Measurements from ENCODE around the gene TBC1D32.

TBC1D32 gene

DNA sequence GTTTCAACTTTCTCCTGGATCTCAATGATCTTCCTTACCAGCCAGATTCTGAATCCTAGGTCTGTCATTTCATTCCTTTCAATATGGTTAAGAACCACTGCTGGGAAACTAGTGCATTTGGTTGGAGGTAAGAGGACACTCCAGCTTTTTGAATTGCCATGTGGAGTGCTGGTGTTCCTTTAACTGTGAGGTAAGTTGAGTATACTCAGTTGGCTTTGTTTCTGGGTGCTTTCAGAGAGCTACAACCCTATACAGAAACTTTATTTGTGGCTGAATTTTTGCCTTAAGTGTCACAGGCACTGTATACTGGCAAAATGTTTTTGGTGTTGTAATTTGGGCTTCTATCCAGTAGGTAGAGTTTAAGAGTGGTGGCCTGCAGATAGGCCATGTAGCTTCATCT lies 175.8 kb downstream of the TBC1D32 start:
- Histone ChIP-seq H3K27me3 (ENCODE audit: control insufficient read depth in 5 of 5, insufficient read depth in 4 of 5, low read length in 5 of 5) (no peaks in the 10 kb centered on the region), H3K9me3 (ENCODE audit: control insufficient read depth in 5 of 5, low read length in 5 of 5) (peaks cover 0 to 10% (median 0%) of the 10 kb centered on the region in 5 donors), H3K27ac (ENCODE audit: low read depth, low read length) (no peak overlapping the region), H3K4me3 (ENCODE audit: low read depth in 1 of 5, low read length in 5 of 5) (no peak overlapping the region), H3K9ac (ENCODE audit: low read length in 5 of 5) (no peak overlapping the region), H3K4me1 (ENCODE audit: control insufficient read depth in 5 of 5, insufficient read depth in 5 of 5, low read length in 5 of 5) (no peaks in the 10 kb centered on the region), H3K36me3 (ENCODE audit: control insufficient read depth in 5 of 5, insufficient read depth in 5 of 5, low read length in 5 of 5) (peaks cover 0 to 28% (median 10%) of the 10 kb centered on the region in 5 donors)

- H3K9ac ChIP-seq (ENCODE audit: low read length in 5 of 5): no peak overlapping the region
- peaks cover 2 to 28% (median 14%) of the 10 kb centered on the region in 5 donors for H3K36me3 ChIP-seq (ENCODE audit: control insufficient read depth in 5 of 5, insufficient read depth in 5 of 5, low read length in 5 of 5)
- no peak overlapping the region for H3K27ac ChIP-seq (ENCODE audit: low read depth, low read length)
- peaks cover 0 to 10% (median 2%) of the 10 kb centered on the region in 5 donors for H3K9me3 ChIP-seq (ENCODE audit: control insufficient read depth in 5 of 5, low read length in 5 of 5)
- no peaks in the 10 kb centered on the region for H3K4me1 ChIP-seq (ENCODE audit: control insufficient read depth in 5 of 5, insufficient read depth in 5 of 5, low read length in 5 of 5)
- no peak overlapping the region for H3K4me3 ChIP-seq (ENCODE audit: low read depth in 1 of 5, low read length in 5 of 5)
- no peaks in the 10 kb centered on the region for H3K27me3 ChIP-seq (ENCODE audit: control insufficient read depth in 5 of 5, insufficient read depth in 4 of 5, low read length in 5 of 5)
These were observed 176.4 kb downstream of the TBC1D32 start for GRCh38 chr6:121157906-121158305.

GRCh38 chr6:121143476-121143875 lies 190.8 kb downstream of the TBC1D32 start:
- H3K4me3 ChIP-seq (ENCODE audit: low read depth in 1 of 5, low read length in 5 of 5): no peak overlapping the region
- H3K9me3 ChIP-seq (ENCODE audit: control insufficient read depth in 5 of 5, low read length in 5 of 5): peaks cover 0 to 8% (median 7%) of the 10 kb centered on the region in 5 donors
- H3K9ac ChIP-seq (ENCODE audit: low read length in 5 of 5): no peak overlapping the region
- H3K27me3 ChIP-seq (ENCODE audit: control insufficient read depth in 5 of 5, insufficient read depth in 4 of 5, low read length in 5 of 5): no peaks in the 10 kb centered on the region
- no peaks in the 10 kb centered on the region for H3K36me3 ChIP-seq (ENCODE audit: control insufficient read depth in 5 of 5, insufficient read depth in 5 of 5, low read length in 5 of 5)
- no peak overlapping the region for H3K27ac ChIP-seq (ENCODE audit: low read depth, low read length)
- H3K4me1 ChIP-seq (ENCODE audit: control insufficient read depth in 5 of 5, insufficient read depth in 5 of 5, low read length in 5 of 5): no peaks in the 10 kb centered on the region

DNA sequence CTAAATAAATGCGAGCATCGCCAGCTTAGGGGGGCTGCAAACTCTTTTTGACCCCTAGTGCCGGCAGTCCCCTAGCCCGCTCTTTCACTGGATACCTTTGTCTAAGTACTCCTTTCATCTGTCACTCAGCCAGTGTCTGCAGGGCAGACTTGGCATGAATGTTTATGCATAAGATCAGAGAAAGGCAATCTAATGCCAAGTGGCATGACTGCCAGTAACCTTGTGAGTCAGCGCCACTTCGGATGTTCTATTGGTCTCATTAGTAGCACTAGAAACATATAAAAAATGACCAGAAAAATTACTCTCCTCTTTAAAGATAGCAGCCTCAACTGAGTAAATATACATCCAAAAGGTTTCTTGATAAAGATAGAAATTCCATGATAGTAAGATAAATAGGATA lies 192.2 kb downstream of the TBC1D32 start:
- H3K4me1 ChIP-seq (ENCODE audit: control insufficient read depth in 5 of 5, insufficient read depth in 5 of 5, low read length in 5 of 5): no peaks in the 10 kb centered on the region
- peaks cover 0 to 8% (median 6%) of the 10 kb centered on the region in 5 donors for H3K9me3 ChIP-seq (ENCODE audit: control insufficient read depth in 5 of 5, low read length in 5 of 5)
- no peak overlapping the region for H3K4me3 ChIP-seq (ENCODE audit: low read depth in 1 of 5, low read length in 5 of 5)
- H3K9ac ChIP-seq (ENCODE audit: low read length in 5 of 5): no peak overlapping the region
- no peaks in the 10 kb centered on the region for H3K36me3 ChIP-seq (ENCODE audit: control insufficient read depth in 5 of 5, insufficient read depth in 5 of 5, low read length in 5 of 5)
- no peaks in the 10 kb centered on the region for H3K27me3 ChIP-seq (ENCODE audit: control insufficient read depth in 5 of 5, insufficient read depth in 4 of 5, low read length in 5 of 5)
- no peak overlapping the region for H3K27ac ChIP-seq (ENCODE audit: low read depth, low read length)

DNA sequence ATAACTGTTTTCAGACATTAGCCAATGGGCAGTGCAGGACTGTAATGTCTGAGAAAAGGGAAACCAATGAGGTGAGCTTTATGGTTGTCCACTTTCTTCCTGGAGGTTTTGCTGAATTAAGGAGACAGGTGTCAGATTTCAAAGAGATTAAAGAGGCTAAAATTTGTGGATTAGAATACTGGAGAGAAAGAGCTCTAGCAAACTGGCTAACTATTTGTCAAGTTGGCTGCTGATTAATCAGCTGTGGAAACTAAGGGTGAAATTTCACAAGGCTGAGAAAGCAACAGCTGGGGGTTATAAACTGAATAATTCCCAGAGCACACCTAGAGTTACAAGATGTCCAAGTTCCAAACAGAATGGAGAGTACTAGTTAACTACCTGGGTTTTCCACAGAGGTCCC lies 198.9 kb downstream of the TBC1D32 start:
- H3K27ac ChIP-seq (ENCODE audit: low read depth, low read length): no peak overlapping the region
- no peak overlapping the region for H3K9ac ChIP-seq (ENCODE audit: low read length in 5 of 5)
- H3K27me3 ChIP-seq (ENCODE audit: control insufficient read depth in 5 of 5, insufficient read depth in 4 of 5, low read length in 5 of 5): no peaks in the 10 kb centered on the region
- H3K4me1 ChIP-seq (ENCODE audit: control insufficient read depth in 5 of 5, insufficient read depth in 5 of 5, low read length in 5 of 5): no peaks in the 10 kb centered on the region
- no peaks in the 10 kb centered on the region for H3K9me3 ChIP-seq (ENCODE audit: control insufficient read depth in 5 of 5, low read length in 5 of 5)
- H3K4me3 ChIP-seq (ENCODE audit: low read depth in 1 of 5, low read length in 5 of 5): no peak overlapping the region
- no peaks in the 10 kb centered on the region for H3K36me3 ChIP-seq (ENCODE audit: control insufficient read depth in 5 of 5, insufficient read depth in 5 of 5, low read length in 5 of 5)

DNA sequence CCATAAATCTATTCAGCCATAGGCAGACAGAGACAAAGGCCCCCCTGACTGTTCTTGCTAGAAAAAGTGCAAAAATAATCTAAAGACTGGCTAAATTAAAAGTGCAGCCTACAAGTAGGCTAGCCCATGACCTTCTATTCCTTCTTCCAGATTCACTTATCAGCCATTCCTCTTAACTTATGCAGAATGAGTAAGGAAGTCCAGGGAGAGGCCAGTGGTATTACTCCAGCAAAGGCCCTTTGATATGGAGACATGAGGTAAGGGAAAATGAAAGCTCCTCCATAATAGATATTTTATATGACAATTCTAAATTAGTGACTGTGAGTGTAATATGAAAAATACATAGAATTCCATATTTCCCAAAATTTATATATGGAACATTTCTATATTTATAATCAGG lies 199.4 kb downstream of the TBC1D32 start:
- Histone ChIP-seq H3K4me1 (ENCODE audit: control insufficient read depth in 5 of 5, insufficient read depth in 5 of 5, low read length in 5 of 5) (no peaks in the 10 kb centered on the region), H3K27me3 (ENCODE audit: control insufficient read depth in 5 of 5, insufficient read depth in 4 of 5, low read length in 5 of 5) (no peaks in the 10 kb centered on the region), H3K4me3 (ENCODE audit: low read depth in 1 of 5, low read length in 5 of 5) (no peak overlapping the region), H3K36me3 (ENCODE audit: control insufficient read depth in 5 of 5, insufficient read depth in 5 of 5, low read length in 5 of 5) (no peaks in the 10 kb centered on the region), H3K9me3 (ENCODE audit: control insufficient read depth in 5 of 5, low read length in 5 of 5) (no peaks in the 10 kb centered on the region), H3K9ac (ENCODE audit: low read length in 5 of 5) (no peak overlapping the region), H3K27ac (ENCODE audit: low read depth, low read length) (no peak overlapping the region)

- no peaks in the 10 kb centered on the region for H3K4me1 ChIP-seq (ENCODE audit: control insufficient read depth in 5 of 5, insufficient read depth in 5 of 5, low read length in 5 of 5)
- peaks cover 4 to 12% (median 8%) of the 10 kb centered on the region in 5 donors for H3K36me3 ChIP-seq (ENCODE audit: control insufficient read depth in 5 of 5, insufficient read depth in 5 of 5, low read length in 5 of 5)
- H3K4me3 ChIP-seq (ENCODE audit: low read depth in 1 of 5, low read length in 5 of 5): no peak overlapping the region
- H3K9me3 ChIP-seq (ENCODE audit: control insufficient read depth in 5 of 5, low read length in 5 of 5): peaks cover 0 to 16% (median 11%) of the 10 kb centered on the region in 5 donors
- H3K27me3 ChIP-seq (ENCODE audit: control insufficient read depth in 5 of 5, insufficient read depth in 4 of 5, low read length in 5 of 5): no peaks in the 10 kb centered on the region
- H3K27ac ChIP-seq (ENCODE audit: low read depth, low read length): no peak overlapping the region
- no peak overlapping the region for H3K9ac ChIP-seq (ENCODE audit: low read length in 5 of 5)
These were observed 209.7 kb downstream of the TBC1D32 start for GRCh38 chr6:121124600-121124999.

- H3K36me3 ChIP-seq (ENCODE audit: control insufficient read depth in 5 of 5, insufficient read depth in 5 of 5, low read length in 5 of 5): peaks cover 0 to 4% (median 0%) of the 10 kb centered on the region in 5 donors
These were observed 221.9 kb downstream of the TBC1D32 start for GRCh38 chr6:121112356-121112755.

DNA sequence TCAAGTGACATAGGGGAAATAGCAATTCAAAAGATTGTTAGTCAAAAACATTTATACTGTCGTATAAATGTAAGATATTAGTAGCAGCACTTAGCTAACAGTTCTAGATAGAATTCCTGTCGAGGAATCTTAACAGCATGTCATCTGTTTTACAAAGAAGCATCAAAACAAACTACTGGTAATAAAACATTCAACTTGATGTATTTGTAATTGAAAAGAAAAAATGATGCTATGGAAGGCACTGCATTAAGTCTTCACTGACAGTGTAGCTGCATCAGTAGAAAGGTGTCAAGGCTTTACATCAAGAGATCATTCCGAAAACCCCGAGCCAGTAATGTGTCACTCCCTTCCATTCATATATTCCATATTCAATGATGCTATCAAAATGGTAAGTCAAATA lies 223.5 kb downstream of the TBC1D32 start:
- Histone ChIP-seq H3K27me3 (ENCODE audit: control insufficient read depth in 5 of 5, insufficient read depth in 4 of 5, low read length in 5 of 5) (no peaks in the 10 kb centered on the region), H3K4me1 (ENCODE audit: control insufficient read depth in 5 of 5, insufficient read depth in 5 of 5, low read length in 5 of 5) (no peaks in the 10 kb centered on the region), H3K9me3 (ENCODE audit: control insufficient read depth in 5 of 5, low read length in 5 of 5) (no peaks in the 10 kb centered on the region), H3K36me3 (ENCODE audit: control insufficient read depth in 5 of 5, insufficient read depth in 5 of 5, low read length in 5 of 5) (peaks cover 0 to 2% (median 0%) of the 10 kb centered on the region in 5 donors), H3K4me3 (ENCODE audit: low read depth in 1 of 5, low read length in 5 of 5) (no peak overlapping the region), H3K27ac (ENCODE audit: low read depth, low read length) (no peak overlapping the region), H3K9ac (ENCODE audit: low read length in 5 of 5) (no peak overlapping the region)

More at GRCh38 chr6:121112356-121112755, 221.9 kb downstream of the TBC1D32 start:
- Histone ChIP-seq H3K9me3 (ENCODE audit: control insufficient read depth in 5 of 5, low read length in 5 of 5) (no peaks in the 10 kb centered on the region), H3K27me3 (ENCODE audit: control insufficient read depth in 5 of 5, insufficient read depth in 4 of 5, low read length in 5 of 5) (no peaks in the 10 kb centered on the region), H3K27ac (ENCODE audit: low read depth, low read length) (no peak overlapping the region), H3K4me1 (ENCODE audit: control insufficient read depth in 5 of 5, insufficient read depth in 5 of 5, low read length in 5 of 5) (no peaks in the 10 kb centered on the region), H3K9ac (ENCODE audit: low read length in 5 of 5) (no peak overlapping the region), H3K4me3 (ENCODE audit: low read depth in 1 of 5, low read length in 5 of 5) (no peak overlapping the region)

GRCh38 chr6:121106962-121107361 lies 227.3 kb downstream of the TBC1D32 start:
- Histone ChIP-seq H3K4me3 (ENCODE audit: low read depth in 1 of 5, low read length in 5 of 5) (no peak overlapping the region), H3K27ac (ENCODE audit: low read depth, low read length) (no peak overlapping the region), H3K27me3 (ENCODE audit: control insufficient read depth in 5 of 5, insufficient read depth in 4 of 5, low read length in 5 of 5) (no peaks in the 10 kb centered on the region), H3K9me3 (ENCODE audit: control insufficient read depth in 5 of 5, low read length in 5 of 5) (no peaks in the 10 kb centered on the region), H3K4me1 (ENCODE audit: control insufficient read depth in 5 of 5, insufficient read depth in 5 of 5, low read length in 5 of 5) (no peaks in the 10 kb centered on the region), H3K36me3 (ENCODE audit: control insufficient read depth in 5 of 5, insufficient read depth in 5 of 5, low read length in 5 of 5) (no peaks in the 10 kb centered on the region), H3K9ac (ENCODE audit: low read length in 5 of 5) (no peak overlapping the region)

- H3K27ac ChIP-seq (ENCODE audit: low read depth, low read length): no peak overlapping the region
- H3K4me3 ChIP-seq (ENCODE audit: low read depth in 1 of 5, low read length in 5 of 5): no peak overlapping the region
- no peaks in the 10 kb centered on the region for H3K27me3 ChIP-seq (ENCODE audit: control insufficient read depth in 5 of 5, insufficient read depth in 4 of 5, low read length in 5 of 5)
- no peak overlapping the region for H3K9ac ChIP-seq (ENCODE audit: low read length in 5 of 5)
- H3K9me3 ChIP-seq (ENCODE audit: control insufficient read depth in 5 of 5, low read length in 5 of 5): no peaks in the 10 kb centered on the region
- no peaks in the 10 kb centered on the region for H3K4me1 ChIP-seq (ENCODE audit: control insufficient read depth in 5 of 5, insufficient read depth in 5 of 5, low read length in 5 of 5)
- H3K36me3 ChIP-seq (ENCODE audit: control insufficient read depth in 5 of 5, insufficient read depth in 5 of 5, low read length in 5 of 5): no peaks in the 10 kb centered on the region
These were observed 228.8 kb downstream of the TBC1D32 start for GRCh38 chr6:121105461-121105860.

Measured in subcutaneous abdominal adipose tissue (tissue), 5 donors.